Measurements from ENCODE around the gene SMU1.

SMU1 gene

GRCh38 chr9:33040792-33041431 is 35.6 kb downstream of the SMU1 start:
- Histone ChIP-seq H3K27me3 (ENCODE audit: control insufficient read depth, insufficient read depth, low read length) (no peaks in the 10 kb centered on the region), H3K36me3 (ENCODE audit: control insufficient read depth, insufficient read depth, low read length) (peaks cover 12% of the 10 kb centered on the region), H3K4me1 (ENCODE audit: control insufficient read depth, insufficient read depth, low read length) (no peaks in the 10 kb centered on the region), H3K9me3 (ENCODE audit: control insufficient read depth, low read length) (no peaks in the 10 kb centered on the region), H3K9ac (ENCODE audit: low read length) (no peak overlapping the region), H3K4me3 (ENCODE audit: low read length) (no peak overlapping the region)

- Histone ChIP-seq H3K9me3 (ENCODE audit: control insufficient read depth, low read length) (no peaks in the 10 kb centered on the region), H3K4me1 (ENCODE audit: control insufficient read depth, insufficient read depth, low read length) (peaks cover 15% of the 10 kb centered on the region), H3K9ac (ENCODE audit: low read length) (no peak overlapping the region), H3K27me3 (ENCODE audit: control insufficient read depth, insufficient read depth, low read length) (no peaks in the 10 kb centered on the region), H3K4me3 (ENCODE audit: low read length) (no peak overlapping the region), H3K36me3 (ENCODE audit: control insufficient read depth, insufficient read depth, low read length) (peaks cover 17% of the 10 kb centered on the region)
Measured at GRCh38 chr9:33032865-33033264, 43.6 kb downstream of the SMU1 start.

DNA sequence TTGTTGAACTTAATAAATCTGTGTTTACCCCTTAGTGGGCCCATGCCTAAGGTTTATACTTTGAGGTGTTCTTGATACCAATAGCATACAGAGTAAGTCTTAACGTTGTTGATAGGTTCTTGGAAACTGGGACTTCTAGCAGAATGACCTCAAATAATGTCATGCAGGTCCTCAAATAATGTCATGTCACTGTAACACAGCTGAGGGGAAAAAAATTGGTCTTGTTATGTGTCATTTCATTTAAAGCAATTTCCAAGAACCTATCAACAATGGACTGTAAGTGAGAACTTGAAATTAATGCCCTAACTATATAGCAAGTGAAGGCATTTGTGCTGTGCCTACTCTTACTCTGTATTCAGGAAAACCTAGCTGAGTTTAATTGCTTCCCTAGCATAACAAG is 44.2 kb downstream of the SMU1 start:
- H3K27me3 ChIP-seq (ENCODE audit: control insufficient read depth, insufficient read depth, low read length), result no peaks in the 10 kb centered on the region
- no peaks in the 10 kb centered on the region for H3K9me3 ChIP-seq (ENCODE audit: control insufficient read depth, low read length)
- H3K4me1 ChIP-seq (ENCODE audit: control insufficient read depth, insufficient read depth, low read length), result peaks cover 19% of the 10 kb centered on the region
- H3K36me3 ChIP-seq (ENCODE audit: control insufficient read depth, insufficient read depth, low read length), result peaks cover 17% of the 10 kb centered on the region
- no peak overlapping the region for H3K9ac ChIP-seq (ENCODE audit: low read length)
- no peak overlapping the region for H3K4me3 ChIP-seq (ENCODE audit: low read length)

GRCh38 chr9:33030285-33030684 is 46.2 kb downstream of the SMU1 start:
- Histone ChIP-seq H3K4me3 (ENCODE audit: low read length) (no peak overlapping the region), H3K27me3 (ENCODE audit: control insufficient read depth, insufficient read depth, low read length) (no peaks in the 10 kb centered on the region), H3K36me3 (ENCODE audit: control insufficient read depth, insufficient read depth, low read length) (peaks cover 11% of the 10 kb centered on the region), H3K9me3 (ENCODE audit: control insufficient read depth, low read length) (no peaks in the 10 kb centered on the region), H3K9ac (ENCODE audit: low read length) (no peak overlapping the region), H3K4me1 (ENCODE audit: control insufficient read depth, insufficient read depth, low read length) (peaks cover 19% of the 10 kb centered on the region)

- H3K9me3 ChIP-seq (ENCODE audit: control insufficient read depth, low read length), result no peaks in the 10 kb centered on the region
- no peak overlapping the region for H3K9ac ChIP-seq (ENCODE audit: low read length)
- peaks cover 11% of the 10 kb centered on the region for H3K36me3 ChIP-seq (ENCODE audit: control insufficient read depth, insufficient read depth, low read length)
- H3K27me3 ChIP-seq (ENCODE audit: control insufficient read depth, insufficient read depth, low read length), result no peaks in the 10 kb centered on the region
- H3K4me1 ChIP-seq (ENCODE audit: control insufficient read depth, insufficient read depth, low read length), result peaks cover 21% of the 10 kb centered on the region
- no peak overlapping the region for H3K4me3 ChIP-seq (ENCODE audit: low read length)
Measured at GRCh38 chr9:33029231-33029786, 47.2 kb downstream of the SMU1 start.

DNA sequence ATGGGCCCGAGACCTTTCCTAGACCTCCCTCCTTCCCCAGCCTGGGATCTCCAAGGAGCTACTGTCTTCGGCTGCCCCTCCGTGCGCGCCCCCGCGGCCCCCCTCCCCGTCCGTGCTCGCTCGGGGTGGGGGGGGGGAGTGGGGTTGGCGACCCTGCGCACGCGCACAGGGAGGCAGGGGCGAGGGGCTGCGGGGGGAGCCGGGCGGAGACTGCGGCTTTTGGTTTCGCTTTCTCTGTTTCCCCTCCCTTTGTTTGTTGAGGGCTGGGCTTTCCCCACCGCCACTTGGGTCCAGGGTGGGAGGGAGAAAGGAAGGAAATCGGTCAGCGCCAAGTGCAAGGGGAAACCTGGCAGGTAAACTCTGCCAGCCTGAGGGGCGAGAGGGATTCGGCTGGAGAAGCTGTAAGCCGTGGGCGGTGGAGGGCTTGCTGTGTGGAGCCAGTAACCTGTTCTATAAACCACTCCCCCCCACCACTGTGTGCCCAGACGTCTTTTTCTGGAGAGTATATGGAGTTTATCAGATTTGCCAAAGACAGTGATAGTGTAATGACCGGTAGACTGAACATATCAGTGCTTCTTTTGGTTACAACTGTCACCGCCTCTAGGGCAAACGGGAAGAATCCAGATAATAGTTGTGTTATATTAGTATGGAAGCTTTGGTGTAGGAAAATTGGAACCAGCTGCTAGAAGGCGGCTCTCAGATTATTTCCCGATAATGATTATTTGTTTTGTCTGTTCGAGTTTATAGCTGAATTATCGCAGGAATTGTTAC is 50.7 kb downstream of the SMU1 start:
- H3K36me3 ChIP-seq (ENCODE audit: control insufficient read depth, insufficient read depth, low read length), result peaks cover 5% of the 10 kb centered on the region
- H3K4me3 ChIP-seq (ENCODE audit: low read length), result peak overlapping the region; percentile 88
- peaks cover 29% of the 10 kb centered on the region for H3K4me1 ChIP-seq (ENCODE audit: control insufficient read depth, insufficient read depth, low read length)
- H3K9ac ChIP-seq (ENCODE audit: low read length), result peak overlapping the region; percentile 98
- no peaks in the 10 kb centered on the region for H3K27me3 ChIP-seq (ENCODE audit: control insufficient read depth, insufficient read depth, low read length)
- no peaks in the 10 kb centered on the region for H3K9me3 ChIP-seq (ENCODE audit: control insufficient read depth, low read length)

GRCh38 chr9:33024966-33025571 is 51.4 kb downstream of the SMU1 start, which contains the start of gene DNAJA1:
DNAJA1 (plus strand) TSS chr9:33025273; CDS start chr9:33026485, 1,212 bp downstream.
- Histone ChIP-seq H3K27me3 (ENCODE audit: control insufficient read depth, insufficient read depth, low read length) (no peaks in the 10 kb centered on the region), H3K4me3 (ENCODE audit: low read length) (peak within 1 kb of the TSS; percentile 88), H3K9ac (ENCODE audit: low read length) (peak within 1 kb of the TSS; percentile 98), H3K4me1 (ENCODE audit: control insufficient read depth, insufficient read depth, low read length) (peaks cover 29% of the 10 kb centered on the region), H3K36me3 (ENCODE audit: control insufficient read depth, insufficient read depth, low read length) (peaks cover 5% of the 10 kb centered on the region), H3K9me3 (ENCODE audit: control insufficient read depth, low read length) (no peaks in the 10 kb centered on the region)

DNA sequence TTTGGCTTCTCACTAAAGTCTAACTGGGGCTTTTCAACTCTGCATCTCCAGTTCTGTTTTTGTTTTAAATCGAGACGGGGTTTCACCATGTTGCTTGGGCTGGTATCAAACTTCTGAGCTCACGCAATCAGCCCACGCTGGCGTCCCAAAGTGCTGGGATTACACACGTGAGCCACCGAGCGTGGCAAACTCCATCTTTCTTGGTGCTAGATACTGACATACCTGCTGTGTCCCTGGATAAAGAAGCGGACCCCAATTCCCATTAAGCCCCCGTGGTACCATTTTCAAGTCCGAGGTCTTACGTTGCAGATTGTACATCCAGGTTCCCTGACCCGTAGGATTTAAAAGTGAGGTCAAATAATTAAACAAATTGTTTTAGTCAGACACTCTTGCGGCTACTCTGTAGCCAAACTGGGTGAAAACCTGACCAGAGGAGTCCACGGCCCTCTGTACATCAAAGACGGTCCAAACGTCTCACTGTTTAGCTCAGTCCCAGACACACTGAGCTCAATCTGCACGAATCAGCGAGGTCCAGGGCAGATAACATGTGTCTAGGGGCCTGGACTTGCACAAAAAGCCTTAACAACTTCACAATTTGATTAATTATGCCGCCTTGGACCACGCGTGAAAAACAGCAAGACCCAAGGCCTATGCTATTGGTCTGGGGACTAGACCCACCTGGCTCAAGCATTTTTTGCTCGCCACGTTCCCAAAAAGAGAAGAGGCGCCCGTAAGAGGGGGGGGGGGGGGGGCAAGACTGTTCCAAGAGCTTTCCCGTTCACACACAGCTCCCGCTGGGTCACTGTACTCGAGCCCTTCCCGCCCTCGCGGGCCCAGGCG is 52.1 kb downstream of the SMU1 start:
- peak overlapping the region; percentile 98 for H3K9ac ChIP-seq (ENCODE audit: low read length)
- H3K4me3 ChIP-seq (ENCODE audit: low read length), result peak overlapping the region; percentile 88
- H3K9me3 ChIP-seq (ENCODE audit: control insufficient read depth, low read length), result no peaks in the 10 kb centered on the region
- peaks cover 5% of the 10 kb centered on the region for H3K36me3 ChIP-seq (ENCODE audit: control insufficient read depth, insufficient read depth, low read length)
- H3K4me1 ChIP-seq (ENCODE audit: control insufficient read depth, insufficient read depth, low read length), result peaks cover 26% of the 10 kb centered on the region
- H3K27me3 ChIP-seq (ENCODE audit: control insufficient read depth, insufficient read depth, low read length), result no peaks in the 10 kb centered on the region

- no peaks in the 10 kb centered on the region for H3K9me3 ChIP-seq (ENCODE audit: control insufficient read depth, low read length)
- peak overlapping the region; percentile 98 for H3K9ac ChIP-seq (ENCODE audit: low read length)
- peaks cover 5% of the 10 kb centered on the region for H3K36me3 ChIP-seq (ENCODE audit: control insufficient read depth, insufficient read depth, low read length)
- peak overlapping the region; percentile 88 for H3K4me3 ChIP-seq (ENCODE audit: low read length)
- H3K27me3 ChIP-seq (ENCODE audit: control insufficient read depth, insufficient read depth, low read length), result no peaks in the 10 kb centered on the region
- peaks cover 20% of the 10 kb centered on the region for H3K4me1 ChIP-seq (ENCODE audit: control insufficient read depth, insufficient read depth, low read length)
Measured at GRCh38 chr9:33023661-33024060, 52.8 kb downstream of the SMU1 start.

GRCh38 chr9:33022755-33023154 is 53.7 kb downstream of the SMU1 start:
- no peaks in the 10 kb centered on the region for H3K36me3 ChIP-seq (ENCODE audit: control insufficient read depth, insufficient read depth, low read length)
- no peak overlapping the region for H3K4me3 ChIP-seq (ENCODE audit: low read length)
- H3K9ac ChIP-seq (ENCODE audit: low read length), result no peak overlapping the region
- H3K27me3 ChIP-seq (ENCODE audit: control insufficient read depth, insufficient read depth, low read length), result no peaks in the 10 kb centered on the region
- no peaks in the 10 kb centered on the region for H3K9me3 ChIP-seq (ENCODE audit: control insufficient read depth, low read length)
- peaks cover 14% of the 10 kb centered on the region for H3K4me1 ChIP-seq (ENCODE audit: control insufficient read depth, insufficient read depth, low read length)

DNA sequence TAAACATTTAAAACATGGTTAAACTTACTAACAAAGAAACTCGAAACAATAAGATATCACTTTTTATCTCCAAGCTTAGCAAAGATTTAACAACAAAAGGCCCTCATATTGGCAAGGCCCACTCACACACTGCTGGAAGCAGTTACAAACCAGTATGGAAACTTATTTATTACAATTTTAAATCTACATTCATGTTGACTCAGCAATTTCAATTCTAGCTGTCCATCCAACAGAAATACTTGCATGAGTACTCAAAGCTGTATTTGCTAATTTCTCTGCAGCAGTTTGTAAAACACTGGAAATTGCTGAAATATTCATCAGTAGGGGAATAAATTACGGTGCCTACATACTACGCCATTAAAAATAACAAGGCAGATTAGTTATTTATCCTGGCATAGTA is 54.2 kb downstream of the SMU1 start:
- no peaks in the 10 kb centered on the region for H3K27me3 ChIP-seq (ENCODE audit: control insufficient read depth, insufficient read depth, low read length)

More for the DNA sequence above, 54.2 kb downstream of the SMU1 start:
- Histone ChIP-seq H3K4me1 (ENCODE audit: control insufficient read depth, insufficient read depth, low read length) (peaks cover 9% of the 10 kb centered on the region), H3K4me3 (ENCODE audit: low read length) (no peak overlapping the region), H3K9ac (ENCODE audit: low read length) (no peak overlapping the region), H3K36me3 (ENCODE audit: control insufficient read depth, insufficient read depth, low read length) (no peaks in the 10 kb centered on the region), H3K9me3 (ENCODE audit: control insufficient read depth, low read length) (no peaks in the 10 kb centered on the region)
